ENCODE data around the gene ATP8A2. TPM values are rescaled to one million over a fixed set of nuclear protein-coding genes. Genes with fewer than 3 reads are reported as not detected.

Gene ATP8A2
- total RNA-seq, 2 donors from 2014 or later = 0.08 to 0.19 TPM

DNA sequence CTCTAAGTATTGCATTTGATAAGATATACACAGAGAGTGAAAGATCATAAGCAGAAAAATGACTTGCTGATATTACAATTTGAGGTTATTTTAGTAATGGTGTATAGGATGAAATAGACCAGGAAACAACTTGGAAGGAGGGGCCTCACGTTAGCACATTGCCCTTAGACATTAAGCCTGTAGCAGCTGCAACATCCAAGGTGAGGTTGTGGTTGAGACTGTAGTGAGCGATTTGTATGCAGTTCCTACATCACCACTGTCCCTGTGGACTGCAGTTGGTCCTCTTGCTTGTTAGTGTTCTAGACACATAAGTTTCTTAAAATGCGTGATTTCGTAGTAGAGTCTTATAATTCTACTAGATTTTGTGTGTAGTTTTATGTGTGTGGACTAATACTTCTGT is 311.3 kb downstream of the ATP8A2 start:
- no peak overlapping the region for H3K4me3 ChIP-seq
- H3K27me3 ChIP-seq = no peaks in the 10 kb centered on the region
- no peaks in the 10 kb centered on the region for H3K9me3 ChIP-seq
- DNase-seq (ENCODE audit: low spot score) = no peak
- H3K36me3 ChIP-seq = no peaks in the 10 kb centered on the region
- peaks cover 0 to 11% of the 10 kb centered on the region in 2 donors for H3K4me1 ChIP-seq
- TF ChIP-seq, protein P1, sequence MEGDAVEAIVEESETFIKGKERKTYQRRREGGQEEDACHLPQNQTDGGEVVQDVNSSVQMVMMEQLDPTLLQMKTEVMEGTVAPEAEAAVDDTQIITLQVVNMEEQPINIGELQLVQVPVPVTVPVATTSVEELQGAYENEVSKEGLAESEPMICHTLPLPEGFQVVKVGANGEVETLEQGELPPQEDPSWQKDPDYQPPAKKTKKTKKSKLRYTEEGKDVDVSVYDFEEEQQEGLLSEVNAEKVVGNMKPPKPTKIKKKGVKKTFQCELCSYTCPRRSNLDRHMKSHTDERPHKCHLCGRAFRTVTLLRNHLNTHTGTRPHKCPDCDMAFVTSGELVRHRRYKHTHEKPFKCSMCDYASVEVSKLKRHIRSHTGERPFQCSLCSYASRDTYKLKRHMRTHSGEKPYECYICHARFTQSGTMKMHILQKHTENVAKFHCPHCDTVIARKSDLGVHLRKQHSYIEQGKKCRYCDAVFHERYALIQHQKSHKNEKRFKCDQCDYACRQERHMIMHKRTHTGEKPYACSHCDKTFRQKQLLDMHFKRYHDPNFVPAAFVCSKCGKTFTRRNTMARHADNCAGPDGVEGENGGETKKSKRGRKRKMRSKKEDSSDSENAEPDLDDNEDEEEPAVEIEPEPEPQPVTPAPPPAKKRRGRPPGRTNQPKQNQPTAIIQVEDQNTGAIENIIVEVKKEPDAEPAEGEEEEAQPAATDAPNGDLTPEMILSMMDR (IDR thresholded peaks at IDR 0.05) = no peak
- no peak overlapping the region for H3K27ac ChIP-seq

DNA sequence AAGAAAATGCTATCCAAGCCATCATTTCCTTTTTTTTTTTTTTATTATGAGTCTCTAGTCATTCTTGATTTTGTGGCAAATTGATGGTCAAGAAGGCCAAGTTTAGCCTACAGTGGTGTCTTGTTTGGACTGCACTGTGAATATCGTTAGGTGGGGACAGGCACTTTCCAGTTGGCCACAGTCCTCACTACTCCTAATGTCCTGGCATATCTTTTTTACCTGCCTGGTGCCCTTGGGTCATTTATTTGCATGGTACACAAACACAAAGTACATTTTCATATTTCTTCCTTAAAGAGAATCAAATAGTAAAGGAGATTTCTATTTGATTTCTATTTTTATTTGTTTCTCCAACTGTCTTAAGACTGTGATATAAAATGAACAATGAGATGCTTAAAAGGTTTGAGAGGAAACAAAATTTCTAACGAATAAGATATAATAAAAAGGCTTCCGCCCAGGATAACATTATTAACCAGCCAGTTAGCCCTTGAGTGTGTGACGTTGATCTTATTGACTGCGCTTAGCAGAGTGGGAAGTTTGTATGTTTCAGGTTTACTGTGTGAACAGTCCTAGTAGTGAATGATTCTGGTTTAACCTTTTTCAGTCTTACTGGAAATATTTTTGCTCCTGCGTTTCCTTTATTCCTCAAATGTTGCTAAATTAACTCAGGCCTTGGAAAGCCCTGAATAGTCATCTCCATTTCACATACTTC is 312.0 kb downstream of the ATP8A2 start:
- TF ChIP-seq, protein P1 (IDR thresholded peaks at IDR 0.05) = no peak
- no peak for DNase-seq (ENCODE audit: low spot score)
- no peak overlapping the region for H3K27ac ChIP-seq
- no peak overlapping the region for H3K4me3 ChIP-seq
- no peaks in the 10 kb centered on the region for H3K9me3 ChIP-seq
- H3K27me3 ChIP-seq = no peaks in the 10 kb centered on the region
- H3K4me1 ChIP-seq = peaks cover 0 to 11% of the 10 kb centered on the region in 2 donors
- H3K36me3 ChIP-seq = no peaks in the 10 kb centered on the region

GRCh38 chr13:25684491-25684890 is 312.7 kb downstream of the ATP8A2 start:
- Histone ChIP-seq H3K4me1 (peaks cover 0 to 11% of the 10 kb centered on the region in 2 donors), H3K27ac (no peak overlapping the region), H3K4me3 (no peak overlapping the region), H3K36me3 (no peaks in the 10 kb centered on the region), H3K27me3 (no peaks in the 10 kb centered on the region), H3K9me3 (no peaks in the 10 kb centered on the region)
- TF ChIP-seq, protein P1 (IDR thresholded peaks at IDR 0.05) = no peak
- no peak for DNase-seq (ENCODE audit: low spot score)

GRCh38 chr13:25686831-25687470 is 315.2 kb downstream of the ATP8A2 start:
- H3K27me3 ChIP-seq = no peaks in the 10 kb centered on the region
- no peaks in the 10 kb centered on the region for H3K36me3 ChIP-seq
- H3K27ac ChIP-seq = no peak overlapping the region
- no peak for DNase-seq (ENCODE audit: low spot score)
- H3K4me1 ChIP-seq = peaks cover 0 to 11% of the 10 kb centered on the region in 2 donors
- H3K4me3 ChIP-seq = no peak overlapping the region
- H3K9me3 ChIP-seq = no peaks in the 10 kb centered on the region
- TF ChIP-seq, protein P1 (IDR thresholded peaks at IDR 0.05) = no peak

DNA sequence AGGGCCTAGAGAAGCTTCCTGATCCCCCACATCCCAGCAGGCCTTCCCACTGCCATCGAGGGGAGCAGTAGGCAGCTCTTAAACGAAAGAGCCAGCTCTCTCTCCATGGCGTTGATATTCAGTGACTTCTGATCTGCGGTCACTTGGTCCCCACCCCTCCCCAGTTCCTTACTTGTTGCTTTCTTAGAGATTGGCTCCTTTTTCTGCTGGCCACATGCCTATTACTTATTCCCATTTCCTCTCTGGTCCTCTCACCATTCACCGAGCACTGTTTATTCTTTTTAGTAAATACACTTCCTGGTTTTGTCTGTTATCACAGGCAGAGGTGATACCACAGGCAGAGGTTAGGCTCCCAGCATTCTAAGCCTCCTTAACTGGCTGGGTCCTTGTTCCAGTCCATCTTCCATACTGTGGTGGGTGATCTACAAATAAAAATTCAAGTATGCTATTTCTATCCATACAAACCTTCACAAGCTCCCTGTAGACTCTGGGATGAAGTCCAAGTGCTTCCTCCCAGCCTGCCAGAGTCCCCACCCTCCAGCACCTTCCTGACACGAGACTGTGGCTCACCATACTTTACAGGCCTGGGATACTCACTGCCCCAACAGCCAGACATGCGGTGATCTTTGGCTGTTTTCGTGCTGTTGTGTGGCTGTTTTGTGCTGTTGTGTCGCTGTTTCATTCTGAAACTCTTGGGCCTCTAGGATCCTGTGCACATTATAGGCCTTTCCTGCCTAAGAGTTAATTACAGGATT is 315.9 kb downstream of the ATP8A2 start:
- Histone ChIP-seq H3K36me3 (no peaks in the 10 kb centered on the region), H3K4me3 (no peak overlapping the region), H3K9me3 (no peaks in the 10 kb centered on the region), H3K4me1 (peaks cover 0 to 11% of the 10 kb centered on the region in 2 donors), H3K27ac (no peak overlapping the region), H3K27me3 (no peaks in the 10 kb centered on the region)
- TF ChIP-seq, protein P1 (IDR thresholded peaks at IDR 0.05) = no peak
- no peak for DNase-seq (ENCODE audit: low spot score)
